Inflammatory macrophage treated with lipopolysaccharide for 4 hours (primary cell): ENCODE measurements around the gene TGM6.

ENCODE experiments used
- DNase-seq: peaks from one replicate; pipeline ENCODE4 v3.0.0-alpha.2; 2020

TGM6 gene

DNA sequence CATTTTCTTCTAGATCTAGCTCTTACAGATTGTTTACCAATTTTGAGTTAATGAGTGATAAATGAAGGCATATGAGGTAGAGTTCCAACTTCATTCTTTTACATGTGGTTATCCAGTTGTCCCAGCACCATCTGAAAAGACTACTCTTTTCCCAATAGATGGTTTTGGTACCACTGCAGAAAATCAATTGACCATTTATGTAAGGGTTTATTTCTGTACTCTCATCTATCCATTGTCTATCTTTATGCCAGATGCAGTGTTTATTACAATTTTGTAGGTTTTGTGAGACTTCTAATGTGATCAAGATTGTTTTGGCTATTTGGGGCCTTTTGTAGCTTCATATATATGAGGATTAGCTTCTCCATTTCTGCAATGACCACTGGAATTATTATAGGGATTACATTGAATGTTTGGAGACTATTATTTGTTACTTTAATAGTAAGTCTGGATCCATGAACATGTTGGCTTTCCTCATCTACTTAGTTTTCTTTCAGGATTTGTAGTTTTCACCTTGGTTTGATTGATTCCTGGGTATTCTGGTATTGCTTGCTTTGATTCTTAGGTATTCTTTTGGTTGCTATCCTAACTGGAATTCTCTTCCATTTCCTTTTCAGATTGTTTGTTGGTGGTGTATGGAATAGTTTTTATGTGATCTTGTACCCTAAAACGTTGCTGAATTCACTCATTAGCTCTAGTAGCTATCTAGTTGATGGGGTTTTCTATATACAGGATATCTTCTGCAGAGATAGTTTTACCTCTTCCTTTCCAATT lies 79.5 kb downstream of the TGM6 start:
- no peak for DNase-seq

DNA sequence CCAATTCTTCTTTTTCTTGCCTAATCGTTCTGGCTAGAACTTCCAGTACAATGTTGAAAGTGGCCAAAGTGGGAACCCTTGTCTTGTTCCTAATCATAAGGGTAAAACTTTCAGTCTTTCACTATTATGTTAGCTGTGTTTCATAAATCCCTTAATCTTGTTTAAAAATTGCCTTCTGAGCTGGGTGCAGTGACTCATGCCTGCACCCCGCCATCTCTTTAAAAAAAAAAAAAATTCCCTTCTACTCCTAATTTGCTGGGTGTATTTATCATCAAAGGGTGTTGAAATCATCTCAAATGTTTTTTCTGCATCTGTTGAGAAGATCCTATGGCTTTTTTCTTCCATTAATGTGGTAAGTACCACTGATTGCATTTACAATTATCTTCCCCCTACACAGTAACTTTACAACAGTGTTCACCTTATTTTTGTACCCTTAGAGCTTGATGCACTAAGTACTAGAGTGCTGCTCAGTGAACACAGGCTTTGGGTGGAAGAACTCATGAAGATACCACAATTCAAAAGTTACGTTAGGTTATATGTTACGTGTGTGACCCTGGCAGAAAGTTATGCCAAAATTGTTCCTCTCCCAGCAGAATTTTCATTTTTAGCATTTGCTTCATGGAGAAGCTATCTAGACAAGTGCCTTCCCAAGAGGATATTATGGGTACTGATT lies 80.2 kb downstream of the TGM6 start:
- DNase-seq, result no peak

DNA sequence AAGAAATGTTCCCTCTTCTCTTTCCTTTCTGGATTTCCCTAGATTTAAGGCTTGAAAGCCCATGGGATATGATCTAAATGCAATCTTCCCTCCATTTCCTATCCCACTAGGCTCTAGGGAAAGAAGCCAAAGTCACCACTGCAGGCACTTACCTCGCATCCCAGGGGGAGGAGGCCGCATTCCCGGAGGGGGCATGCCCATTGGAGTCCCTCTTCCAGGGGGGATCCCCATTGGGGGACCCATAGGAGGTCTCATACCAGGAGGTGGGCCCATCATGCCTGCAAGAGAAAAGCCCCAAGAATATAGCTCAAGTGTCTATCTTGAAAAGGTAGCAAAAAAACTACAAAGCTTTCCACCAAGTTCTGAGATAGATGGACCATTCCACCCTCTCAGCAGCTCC lies 81.8 kb downstream of the TGM6 start:
- DNase-seq, result no peak

DNA sequence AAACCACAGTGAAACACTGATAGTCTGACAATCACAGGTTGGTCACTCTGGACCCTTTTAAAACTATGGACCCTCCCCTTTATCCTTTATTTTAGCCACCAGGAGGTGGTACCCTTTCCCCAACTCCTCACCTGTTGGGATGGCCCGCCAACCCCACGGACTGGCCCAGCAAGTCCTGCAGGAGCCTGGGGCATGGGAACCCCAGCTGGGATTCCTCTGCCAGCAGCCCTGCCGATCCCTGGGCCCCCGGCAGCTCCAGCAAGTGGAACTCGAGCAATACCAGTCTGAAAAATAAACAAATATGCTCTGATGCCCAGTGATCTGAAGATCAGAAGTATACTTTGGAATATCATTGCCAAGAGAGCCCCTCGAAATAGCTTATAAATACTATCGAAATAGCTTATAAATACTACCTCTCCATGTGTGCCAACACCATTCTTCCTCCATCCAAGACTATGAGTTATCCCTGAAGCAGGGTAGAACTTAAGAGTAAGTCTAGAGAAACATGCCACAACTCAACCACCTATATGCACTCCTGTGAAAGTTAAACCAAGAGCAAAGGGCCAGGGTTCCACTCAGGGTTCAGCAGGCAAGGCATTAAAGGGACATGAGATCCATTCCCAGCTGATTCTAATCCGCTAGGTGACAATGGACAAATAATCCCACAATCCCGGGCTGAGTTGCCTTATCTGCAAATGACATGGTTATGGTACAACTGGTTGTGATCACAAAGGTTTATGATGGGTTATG lies 83.1 kb downstream of the TGM6 start:
- DNase-seq, result no peak

DNA sequence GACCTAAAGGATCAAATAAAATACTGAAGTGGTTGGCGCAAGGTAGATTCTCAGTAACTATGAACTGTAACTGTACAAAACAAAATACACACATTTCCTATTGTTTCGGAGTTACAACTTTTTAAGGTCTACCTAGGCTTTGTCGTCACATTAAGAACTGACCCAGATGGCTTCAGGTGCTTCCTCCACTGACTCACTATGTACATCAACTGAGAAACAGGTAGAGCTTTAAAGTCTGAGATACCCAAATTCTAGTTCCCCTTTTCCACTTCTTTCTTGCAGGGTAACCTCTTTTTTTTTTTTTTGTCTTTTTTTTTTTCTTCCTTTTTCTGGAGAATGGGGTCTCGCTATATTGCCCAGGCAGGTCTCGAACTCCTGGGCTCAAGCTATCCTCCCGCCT lies 84.4 kb downstream of the TGM6 start:
- no peak for DNase-seq

DNA sequence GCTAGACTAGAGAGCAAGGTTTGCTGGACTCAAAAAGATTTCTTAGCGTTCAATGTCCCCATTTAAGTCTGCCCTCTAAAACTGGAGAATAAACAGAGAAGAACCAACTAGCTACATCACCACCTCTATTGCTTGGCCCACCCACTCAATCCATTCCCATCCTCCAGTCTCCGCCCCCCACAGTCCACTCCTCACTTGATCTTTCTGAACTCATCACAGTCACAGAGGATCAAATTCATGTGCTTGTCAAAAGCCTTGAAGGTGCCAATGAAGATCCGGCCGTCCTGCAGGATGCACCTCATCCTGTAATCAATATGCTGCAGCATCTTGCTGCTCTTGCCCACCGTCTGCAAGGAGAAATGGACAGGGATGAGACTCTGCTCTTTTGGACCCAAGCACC lies 86.7 kb downstream of the TGM6 start:
- DNase-seq, result no peak

DNA sequence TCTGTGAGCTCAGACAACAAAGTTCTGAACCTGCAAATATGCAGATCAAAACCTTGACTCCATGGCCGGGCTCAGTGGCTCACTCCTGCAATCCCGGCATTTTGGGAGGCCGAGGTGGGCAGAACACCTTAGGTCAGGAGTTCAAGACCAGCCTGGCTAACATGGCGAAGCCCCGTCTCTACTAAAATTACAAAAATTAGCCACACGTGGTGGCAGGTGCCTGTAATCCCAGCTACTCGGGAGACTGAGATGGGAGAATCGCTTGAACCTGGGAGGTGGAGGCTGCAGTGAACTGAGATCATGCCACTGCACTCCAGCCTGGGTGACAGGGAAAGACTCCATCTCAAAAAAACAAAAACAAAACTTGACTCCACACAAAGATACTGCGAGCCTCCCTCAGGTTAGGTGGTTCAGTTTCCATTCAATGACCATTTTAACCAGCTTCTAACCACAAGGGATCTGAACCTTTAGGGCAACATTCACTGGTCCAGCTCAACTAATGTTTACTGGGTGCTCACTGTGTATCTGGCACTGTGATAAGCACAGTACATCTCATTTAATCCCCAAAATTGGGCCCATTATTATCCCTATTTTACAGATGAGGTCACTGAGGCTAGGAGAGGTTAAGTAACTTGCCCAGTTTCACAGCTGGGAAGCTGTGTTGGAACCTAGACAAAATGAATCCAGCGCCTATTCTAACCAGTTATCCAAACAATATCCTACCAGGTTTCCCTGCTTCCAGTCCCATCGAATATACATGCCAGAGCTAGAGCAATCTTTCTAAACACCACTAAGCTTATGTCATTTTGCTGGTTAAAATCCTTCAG lies 88.1 kb downstream of the TGM6 start:
- DNase-seq, result no peak

DNA sequence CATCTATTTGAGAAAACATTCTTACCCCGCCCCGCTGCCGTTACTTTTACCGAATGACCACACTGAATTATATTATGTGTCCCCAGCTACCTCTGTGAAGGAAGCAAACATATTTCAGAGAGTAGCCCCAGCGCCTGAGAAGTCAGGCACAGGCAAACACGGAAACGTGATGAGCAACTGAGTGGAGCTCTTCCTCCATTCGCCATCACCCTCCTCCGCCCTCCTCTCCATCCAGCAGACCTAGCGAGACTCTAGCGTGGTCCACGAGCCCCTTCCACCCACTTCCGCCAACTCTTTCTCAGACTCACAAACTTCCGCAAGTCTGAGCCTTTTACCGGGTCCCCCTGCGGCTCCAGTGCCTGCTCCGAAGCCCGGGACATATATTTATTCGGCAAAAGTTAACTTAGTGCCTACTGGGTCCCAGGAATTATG lies 89.3 kb downstream of the TGM6 start:
- DNase-seq, result peak; percentile 60

DNA sequence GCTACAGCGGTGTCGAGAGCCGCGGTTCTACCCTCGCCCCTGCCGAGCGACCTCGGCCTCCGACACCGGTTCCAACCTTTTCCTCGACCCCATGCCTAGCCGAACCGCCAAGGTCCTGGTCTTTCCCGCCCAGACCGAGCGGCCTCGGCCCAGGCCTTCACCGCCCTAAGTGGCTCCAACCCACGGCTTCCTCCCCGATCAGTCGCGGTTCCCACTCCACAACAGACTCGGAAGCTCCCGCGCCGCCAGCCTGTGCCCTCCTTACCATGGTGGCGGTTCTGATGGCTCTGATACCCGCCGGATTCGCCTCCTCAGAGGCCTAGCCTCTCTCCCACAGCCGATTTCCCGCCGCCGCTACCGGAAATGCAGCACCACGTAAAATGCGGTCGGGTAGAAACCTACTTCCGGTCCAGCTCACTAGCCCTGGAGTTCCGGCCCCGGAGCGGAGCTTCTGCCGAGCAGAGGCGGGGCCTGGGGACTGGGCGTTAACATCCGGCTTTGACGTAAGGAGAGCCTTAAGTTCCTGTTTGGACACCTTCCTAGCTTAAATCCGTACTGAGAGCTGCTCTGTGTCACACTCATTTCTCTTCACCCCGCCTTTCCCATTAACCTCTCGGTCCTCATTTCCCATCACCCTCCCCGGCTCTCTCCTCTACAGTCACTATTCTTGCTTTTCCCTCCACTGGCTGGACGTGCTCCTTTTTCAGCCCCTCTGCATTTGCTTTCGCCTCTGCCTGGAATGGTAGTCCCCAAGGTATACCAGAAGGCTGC lies 89.9 kb downstream of the TGM6 start, which contains the start of gene SNRPB:
Gene SNRPB, minus strand, starts transcription at position 367 of the 771 bp plus-strand sequence. Its CDS starts 99 bp downstream, at position 268.
- peak; percentile 99 for DNase-seq

DNA sequence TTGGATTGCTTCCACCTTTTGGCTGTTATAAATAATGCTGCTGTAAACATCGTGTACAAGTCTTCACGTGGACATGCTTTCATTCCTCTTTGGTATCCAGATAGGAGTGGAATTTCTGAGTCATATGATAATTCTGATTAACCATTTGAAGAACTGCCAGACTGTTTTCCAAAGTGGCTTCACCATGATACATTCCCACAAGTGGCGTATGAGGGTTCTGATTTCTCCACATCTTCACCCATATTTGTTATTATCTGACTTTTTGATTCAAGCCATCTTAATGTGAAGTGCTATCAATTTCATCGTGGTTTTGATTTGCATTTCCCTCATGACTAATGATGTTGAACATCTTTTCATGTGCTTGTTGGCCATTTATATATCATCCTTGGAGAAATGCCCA lies 92.8 kb downstream of the TGM6 start:
- no peak for DNase-seq

DNA sequence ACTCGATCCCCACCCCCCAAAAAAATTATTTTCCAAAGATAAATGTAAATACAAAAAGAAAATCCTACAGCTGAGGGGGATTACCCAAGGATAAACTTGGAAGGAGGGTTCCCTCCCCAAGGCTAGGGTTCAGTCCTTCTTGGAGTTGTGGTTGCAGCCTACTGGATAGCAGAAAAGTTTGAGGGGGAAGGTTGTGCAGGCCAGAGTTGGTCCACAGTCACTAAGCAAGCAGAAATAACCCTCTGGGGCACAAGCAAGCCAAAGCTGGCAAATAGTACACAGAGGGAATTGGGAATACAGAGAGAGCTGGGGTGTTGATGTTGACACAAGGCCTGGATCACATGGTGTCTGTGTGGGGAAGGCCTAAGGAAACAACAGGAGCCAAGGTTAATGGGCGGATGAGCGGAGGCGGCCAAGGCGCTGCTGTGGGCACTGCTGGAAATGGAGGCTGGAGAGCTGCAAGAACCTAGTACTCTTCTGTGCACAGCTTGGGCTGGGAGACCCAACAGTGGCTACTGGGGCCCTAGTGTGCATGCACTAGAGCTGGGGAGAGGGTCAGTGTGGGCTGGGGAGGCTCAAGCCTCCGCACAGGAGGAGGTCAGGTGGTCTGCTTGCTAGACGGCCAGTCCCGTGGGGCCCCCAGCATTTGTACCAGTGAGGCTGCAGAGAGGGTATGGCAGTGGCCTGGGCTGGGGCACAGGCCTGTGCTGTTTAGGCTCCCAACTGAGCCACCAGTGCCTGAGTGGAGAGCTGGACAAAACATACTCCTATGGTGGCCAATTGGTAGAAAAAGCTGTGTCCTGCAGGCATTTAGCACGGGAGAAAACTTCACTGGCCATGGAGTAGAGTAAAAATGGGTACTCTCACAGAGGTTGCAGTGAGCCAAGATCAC lies 95.4 kb downstream of the TGM6 start:
- DNase-seq, result no peak

DNA sequence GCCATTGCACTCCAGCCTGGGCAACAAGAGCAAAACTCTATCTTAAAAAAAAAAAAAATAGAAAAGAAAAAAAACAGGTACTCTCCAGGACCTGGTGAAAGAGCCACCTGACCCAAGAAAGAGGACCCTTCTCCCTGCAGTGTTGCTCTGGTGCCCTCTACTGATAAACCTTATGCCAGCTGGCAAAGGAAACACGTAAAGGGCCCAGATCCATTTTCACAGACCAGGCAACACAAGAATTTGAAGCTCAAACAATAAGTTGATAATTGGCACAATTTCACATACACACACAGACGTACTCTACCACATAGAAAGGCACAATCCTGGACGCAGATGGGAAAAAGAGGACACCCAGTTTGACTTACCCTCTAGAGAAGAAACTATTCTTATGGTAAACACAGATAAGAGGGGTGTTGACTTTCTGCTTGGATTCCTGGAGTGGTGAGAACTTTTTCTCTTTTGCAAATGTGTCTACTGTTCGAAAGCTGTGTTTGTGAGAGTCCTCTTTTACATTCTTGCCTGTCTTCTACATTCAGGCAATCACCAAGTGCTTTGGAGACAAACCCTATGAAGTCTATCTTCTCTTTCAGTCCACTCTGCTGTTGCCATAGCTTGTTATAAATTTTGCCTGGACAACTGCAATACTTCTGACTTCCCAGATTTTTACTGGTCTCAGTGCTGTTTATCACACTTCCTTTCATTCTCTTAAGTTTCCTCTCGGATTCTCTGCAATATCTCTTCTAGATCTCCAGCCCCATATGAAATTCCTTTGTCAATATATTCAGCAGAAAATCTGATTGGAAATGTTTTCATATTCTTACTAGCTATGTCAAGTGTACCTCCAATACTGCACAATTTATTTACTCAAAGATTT lies 96.3 kb downstream of the TGM6 start:
- no peak for DNase-seq

DNA sequence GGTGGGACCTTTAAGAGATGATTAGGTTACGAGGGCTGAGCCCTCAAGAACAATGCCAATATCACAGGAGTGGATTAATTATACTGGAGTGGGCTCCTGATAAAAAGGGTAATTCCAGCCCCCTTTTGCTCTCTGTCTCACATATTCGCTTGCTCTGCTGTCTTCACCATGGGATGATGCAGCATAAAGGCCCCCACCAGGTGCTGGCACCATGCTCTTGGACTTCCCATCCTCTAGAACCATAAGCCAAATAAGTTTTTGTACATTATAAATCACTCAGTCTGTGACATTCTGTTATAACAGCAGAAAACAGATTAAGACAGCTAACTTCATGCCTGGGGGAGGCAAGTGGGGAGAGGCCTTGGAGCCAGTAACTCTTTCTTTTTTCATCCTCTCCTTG lies 99.7 kb downstream of the TGM6 start:
- no peak for DNase-seq
